ENCODE measurements around the gene SMIM33. TPM values are rescaled to one million over a fixed set of nuclear protein-coding genes. Genes with fewer than 3 reads are reported as not detected.

SMIM33 gene
- total RNA-seq, 1 donor from 2014 or later: not detected

DNA sequence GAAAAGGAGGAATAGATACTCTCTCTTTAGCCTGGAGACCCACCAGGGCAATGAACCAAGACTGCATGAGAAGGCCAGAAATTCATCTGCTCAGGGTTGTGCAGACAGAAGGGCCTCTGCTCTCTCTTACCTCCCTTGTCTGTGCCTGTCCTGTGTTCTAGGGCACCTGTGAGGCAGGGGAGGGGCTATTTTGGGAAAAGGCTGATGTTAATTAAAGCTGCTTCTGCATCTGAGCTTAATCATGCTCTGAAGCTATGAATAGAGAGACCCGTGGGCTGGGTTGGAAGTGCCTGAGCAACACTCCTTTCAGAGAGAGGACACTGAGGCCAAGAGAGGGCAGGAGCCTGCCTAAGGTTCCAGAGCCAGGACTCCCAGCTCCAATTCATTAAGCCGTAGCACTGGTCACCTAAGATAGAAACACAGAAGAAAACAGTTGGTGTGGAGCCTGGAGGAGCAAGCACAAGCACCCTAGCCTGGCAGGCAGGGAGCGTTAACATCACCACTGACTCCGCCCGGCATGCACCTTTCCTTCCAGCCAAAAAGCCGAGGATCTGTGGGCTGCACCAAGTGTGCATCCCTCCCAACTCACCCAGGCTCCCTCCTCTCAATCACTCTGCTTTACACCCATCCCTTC lies 43.2 kb downstream of the SMIM33 start:
- Mint-ChIP-seq H3K27me3 (ENCODE audit: unreplicated experiment) (peaks cover 16% of the 10 kb centered on the region), H3K4me3 (ENCODE audit: unreplicated experiment) (no peak overlapping the region), H3K9me3 (ENCODE audit: unreplicated experiment) (no peaks in the 10 kb centered on the region), H3K27ac (ENCODE audit: unreplicated experiment) (peak overlapping the region; percentile 30), H3K4me1 (ENCODE audit: unreplicated experiment) (peaks cover 21% of the 10 kb centered on the region), H3K36me3 (ENCODE audit: low read depth, unreplicated experiment) (peaks cover 8% of the 10 kb centered on the region)
- TF ChIP-seq, protein P1, sequence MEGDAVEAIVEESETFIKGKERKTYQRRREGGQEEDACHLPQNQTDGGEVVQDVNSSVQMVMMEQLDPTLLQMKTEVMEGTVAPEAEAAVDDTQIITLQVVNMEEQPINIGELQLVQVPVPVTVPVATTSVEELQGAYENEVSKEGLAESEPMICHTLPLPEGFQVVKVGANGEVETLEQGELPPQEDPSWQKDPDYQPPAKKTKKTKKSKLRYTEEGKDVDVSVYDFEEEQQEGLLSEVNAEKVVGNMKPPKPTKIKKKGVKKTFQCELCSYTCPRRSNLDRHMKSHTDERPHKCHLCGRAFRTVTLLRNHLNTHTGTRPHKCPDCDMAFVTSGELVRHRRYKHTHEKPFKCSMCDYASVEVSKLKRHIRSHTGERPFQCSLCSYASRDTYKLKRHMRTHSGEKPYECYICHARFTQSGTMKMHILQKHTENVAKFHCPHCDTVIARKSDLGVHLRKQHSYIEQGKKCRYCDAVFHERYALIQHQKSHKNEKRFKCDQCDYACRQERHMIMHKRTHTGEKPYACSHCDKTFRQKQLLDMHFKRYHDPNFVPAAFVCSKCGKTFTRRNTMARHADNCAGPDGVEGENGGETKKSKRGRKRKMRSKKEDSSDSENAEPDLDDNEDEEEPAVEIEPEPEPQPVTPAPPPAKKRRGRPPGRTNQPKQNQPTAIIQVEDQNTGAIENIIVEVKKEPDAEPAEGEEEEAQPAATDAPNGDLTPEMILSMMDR (IDR thresholded peaks at IDR 0.05; ENCODE audit: unreplicated experiment): peak; percentile 13
- DNase-seq (ENCODE audit: low spot score): no peak

DNA sequence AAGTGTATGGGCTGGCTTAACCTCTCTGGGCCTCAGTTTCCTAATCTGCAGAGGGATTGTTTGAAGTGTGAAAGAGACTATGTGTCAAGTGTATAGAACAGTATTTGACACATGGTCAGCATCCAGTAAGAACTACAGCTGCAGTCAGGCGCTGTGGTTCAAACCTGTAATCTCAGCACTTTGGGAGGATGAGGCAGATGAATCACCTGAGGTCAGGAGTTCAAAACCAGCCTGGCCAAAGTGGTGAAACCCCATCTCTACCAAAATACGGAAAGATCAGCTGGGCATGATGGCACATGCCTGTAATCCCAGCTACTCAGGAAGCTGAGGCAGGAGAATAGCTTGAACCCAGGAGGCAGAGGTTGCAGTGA lies 43.7 kb downstream of the SMIM33 start:
- H3K4me3 Mint-ChIP-seq (ENCODE audit: unreplicated experiment): no peak overlapping the region
- H3K27ac Mint-ChIP-seq (ENCODE audit: unreplicated experiment): no peak overlapping the region
- TF ChIP-seq, protein P1 (IDR thresholded peaks at IDR 0.05; ENCODE audit: unreplicated experiment): no peak
- peaks cover 18% of the 10 kb centered on the region for H3K27me3 Mint-ChIP-seq (ENCODE audit: unreplicated experiment)
- H3K4me1 Mint-ChIP-seq (ENCODE audit: unreplicated experiment): peaks cover 22% of the 10 kb centered on the region
- H3K36me3 Mint-ChIP-seq (ENCODE audit: low read depth, unreplicated experiment): peaks cover 9% of the 10 kb centered on the region
- H3K9me3 Mint-ChIP-seq (ENCODE audit: unreplicated experiment): no peaks in the 10 kb centered on the region
- DNase-seq (ENCODE audit: low spot score): no peak

DNA sequence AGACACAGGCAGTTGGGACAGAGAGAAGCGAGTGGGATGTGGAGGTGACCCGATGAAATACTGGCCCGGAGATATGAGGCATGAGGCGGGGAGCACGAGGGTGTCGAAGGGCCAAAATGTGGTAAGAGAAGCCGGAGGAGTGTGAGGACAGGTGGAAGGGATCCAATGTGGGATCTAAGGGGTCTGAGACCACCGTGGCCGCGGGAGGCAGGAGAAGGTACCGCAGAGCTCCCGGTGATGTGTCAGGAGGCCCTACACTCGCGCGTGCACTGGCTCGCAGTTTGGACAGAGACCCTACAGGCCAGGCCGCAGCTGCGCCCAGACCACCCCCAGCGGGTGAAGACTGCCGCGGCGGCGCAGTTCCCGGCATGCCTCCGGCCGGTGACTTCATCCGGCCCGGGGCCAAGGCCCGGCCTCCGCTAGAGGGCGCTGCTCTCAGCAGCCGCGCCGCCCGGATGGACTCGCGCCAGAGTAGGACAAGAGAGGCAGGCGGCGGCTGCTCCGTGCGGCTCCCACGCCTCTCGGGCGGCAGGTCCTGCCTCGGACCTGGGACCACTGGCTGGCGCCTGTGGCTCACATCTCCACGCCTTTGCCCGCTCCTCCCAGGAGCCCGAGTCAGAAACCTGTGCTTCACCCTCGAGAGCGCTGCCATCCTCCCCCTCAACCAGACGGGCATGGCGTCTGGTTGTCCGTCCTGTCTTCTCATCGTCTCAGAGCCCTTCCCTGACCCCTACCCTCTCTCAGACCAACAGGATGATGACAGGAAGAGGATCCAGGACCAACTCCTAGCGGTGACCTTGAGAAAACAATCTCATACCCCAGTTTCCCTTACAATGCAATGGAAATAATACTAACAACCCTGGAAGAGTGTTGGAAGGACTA lies 47.1 kb downstream of the SMIM33 start:
- peak; percentile 98 for DNase-seq (ENCODE audit: low spot score)
- H3K27me3 Mint-ChIP-seq (ENCODE audit: unreplicated experiment): peaks cover 14% of the 10 kb centered on the region
- H3K27ac Mint-ChIP-seq (ENCODE audit: unreplicated experiment): peak overlapping the region; percentile 86
- peaks cover 15% of the 10 kb centered on the region for H3K4me1 Mint-ChIP-seq (ENCODE audit: unreplicated experiment)
- H3K36me3 Mint-ChIP-seq (ENCODE audit: low read depth, unreplicated experiment): peaks cover 9% of the 10 kb centered on the region
- peak overlapping the region; percentile 87 for H3K4me3 Mint-ChIP-seq (ENCODE audit: unreplicated experiment)
- no peaks in the 10 kb centered on the region for H3K9me3 Mint-ChIP-seq (ENCODE audit: unreplicated experiment)
- TF ChIP-seq, protein P1 (IDR thresholded peaks at IDR 0.05; ENCODE audit: unreplicated experiment): peak; percentile 95

Other genes with a start within 250 kb of the SMIM33 start
- 235 TPM for gene MATR3, start 177.3 kb upstream of the SMIM33 start, total RNA-seq (ENCODE audit: unreplicated experiment)
- gene PAIP2, start 129.2 kb upstream of the SMIM33 start, total RNA-seq (ENCODE audit: unreplicated experiment): 71.5 TPM
- not detected for gene SLC23A1, start 87.7 kb upstream of the SMIM33 start, total RNA-seq (ENCODE audit: unreplicated experiment)
- 0.38 TPM for gene MZB1, start 81.1 kb upstream of the SMIM33 start, total RNA-seq (ENCODE audit: unreplicated experiment)
- 7.3 TPM for gene PROB1, start 75.9 kb upstream of the SMIM33 start, total RNA-seq (ENCODE audit: unreplicated experiment)
- 7.6 TPM for gene SPATA24, start 66.9 kb upstream of the SMIM33 start, total RNA-seq (ENCODE audit: unreplicated experiment)
- gene DNAJC18, start 31.5 kb upstream of the SMIM33 start, total RNA-seq (ENCODE audit: unreplicated experiment): 69.6 TPM
- gene ECSCR, start 8.3 kb upstream of the SMIM33 start, total RNA-seq (ENCODE audit: unreplicated experiment): 565 TPM
- gene STING1, start 11.8 kb downstream of the SMIM33 start, total RNA-seq (ENCODE audit: unreplicated experiment): 69.1 TPM
- gene UBE2D2, start 90.3 kb downstream of the SMIM33 start, total RNA-seq (ENCODE audit: unreplicated experiment): 214 TPM
- gene CXXC5, start 177.3 kb downstream of the SMIM33 start, total RNA-seq (ENCODE audit: unreplicated experiment): 37.3 TPM